GM19452 (cell line): ENCODE data around the gene DEPDC4.
"Not testable (repeated sequence)": the region's sequence is repeated elsewhere in the genome, so short reads cannot be mapped to it uniquely, and the experiment has no call there.

Experiments
- ATAC-seq: cut with Tn5 transposase; IDR thresholded peaks from one replicate; pipeline ENCODE4 v1.9.1; 2021; ENCODE audit not compliant: unreplicated experiment

Gene DEPDC4

GRCh38 chr12:100265107-100265506 is 1.8 kb downstream of the DEPDC4 start:
- not testable (repeated sequence) for ATAC-seq

GRCh38 chr12:100263131-100263530 is 3.7 kb downstream of the DEPDC4 start:
- ATAC-seq = no peak

- no peak for ATAC-seq
Observed at GRCh38 chr12:100258127-100258526, 8.8 kb downstream of the DEPDC4 start.

GRCh38 chr12:100254876-100255275 is 12.0 kb downstream of the DEPDC4 start:
- ATAC-seq = no peak

GRCh38 chr12:100253437-100253836 is 13.4 kb downstream of the DEPDC4 start:
- ATAC-seq = no peak

GRCh38 chr12:100251917-100252316 is 15.0 kb downstream of the DEPDC4 start:
- ATAC-seq = no peak

GRCh38 chr12:100249941-100250340 is 16.9 kb downstream of the DEPDC4 start:
- ATAC-seq = no peak

GRCh38 chr12:100248886-100249285 is 18.0 kb downstream of the DEPDC4 start:
- ATAC-seq = no peak

- no peak for ATAC-seq
Observed at GRCh38 chr12:100247765-100248164, 19.1 kb downstream of the DEPDC4 start.

- ATAC-seq = no peak
Observed at GRCh38 chr12:100243137-100243536, 23.7 kb downstream of the DEPDC4 start.

GRCh38 chr12:100239589-100239988 is 27.3 kb downstream of the DEPDC4 start:
- ATAC-seq = no peak

- ATAC-seq = no peak
Observed at GRCh38 chr12:100238801-100239200, 28.1 kb downstream of the DEPDC4 start.

- no peak for ATAC-seq
Observed at GRCh38 chr12:100234591-100235304, 32.1 kb downstream of the DEPDC4 start.

GRCh38 chr12:100234166-100234565 is 32.7 kb downstream of the DEPDC4 start:
- ATAC-seq = no peak

GRCh38 chr12:100231873-100232272 is 35.0 kb downstream of the DEPDC4 start:
- not testable (repeated sequence) for ATAC-seq

- no peak for ATAC-seq
Observed at GRCh38 chr12:100229876-100230275, 37.0 kb downstream of the DEPDC4 start.

- ATAC-seq = no peak
Observed at GRCh38 chr12:100229036-100229635, 37.7 kb downstream of the DEPDC4 start.

- no peak for ATAC-seq
Observed at GRCh38 chr12:100225491-100225890, 41.4 kb downstream of the DEPDC4 start.

- ATAC-seq = not testable (repeated sequence)
Observed at GRCh38 chr12:100222173-100222572, 44.7 kb downstream of the DEPDC4 start.

GRCh38 chr12:100221523-100221922 is 45.4 kb downstream of the DEPDC4 start:
- no peak for ATAC-seq

GRCh38 chr12:100219328-100220109 is 47.4 kb downstream of the DEPDC4 start:
- ATAC-seq = no peak

- no peak for ATAC-seq
Observed at GRCh38 chr12:100216337-100216736, 50.5 kb downstream of the DEPDC4 start.
